Bronchus fibroblast of lung (primary cell): Measurements from ENCODE around the gene CFAP90. TPM values are rescaled to one million over a fixed set of nuclear protein-coding genes. Genes with fewer than 3 reads are reported as not detected.

Experiments
- total RNA-seq: library from RNA; depleted of rRNA; stranded (reverse); fragments of >200 nt; gene quantifications from 2 replicates; pipeline ENCODE4 v1.2.3, GENCODE V29; 2015

Gene CFAP90, protein sequence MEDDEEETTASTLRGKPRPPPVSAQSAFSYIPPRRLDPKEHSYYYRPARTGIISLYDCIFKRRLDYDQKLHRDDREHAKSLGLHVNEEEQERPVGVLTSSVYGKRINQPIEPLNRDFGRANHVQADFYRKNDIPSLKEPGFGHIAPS
- 0.30 and 0.84 TPM in 2 replicates for total RNA-seq

DNA sequence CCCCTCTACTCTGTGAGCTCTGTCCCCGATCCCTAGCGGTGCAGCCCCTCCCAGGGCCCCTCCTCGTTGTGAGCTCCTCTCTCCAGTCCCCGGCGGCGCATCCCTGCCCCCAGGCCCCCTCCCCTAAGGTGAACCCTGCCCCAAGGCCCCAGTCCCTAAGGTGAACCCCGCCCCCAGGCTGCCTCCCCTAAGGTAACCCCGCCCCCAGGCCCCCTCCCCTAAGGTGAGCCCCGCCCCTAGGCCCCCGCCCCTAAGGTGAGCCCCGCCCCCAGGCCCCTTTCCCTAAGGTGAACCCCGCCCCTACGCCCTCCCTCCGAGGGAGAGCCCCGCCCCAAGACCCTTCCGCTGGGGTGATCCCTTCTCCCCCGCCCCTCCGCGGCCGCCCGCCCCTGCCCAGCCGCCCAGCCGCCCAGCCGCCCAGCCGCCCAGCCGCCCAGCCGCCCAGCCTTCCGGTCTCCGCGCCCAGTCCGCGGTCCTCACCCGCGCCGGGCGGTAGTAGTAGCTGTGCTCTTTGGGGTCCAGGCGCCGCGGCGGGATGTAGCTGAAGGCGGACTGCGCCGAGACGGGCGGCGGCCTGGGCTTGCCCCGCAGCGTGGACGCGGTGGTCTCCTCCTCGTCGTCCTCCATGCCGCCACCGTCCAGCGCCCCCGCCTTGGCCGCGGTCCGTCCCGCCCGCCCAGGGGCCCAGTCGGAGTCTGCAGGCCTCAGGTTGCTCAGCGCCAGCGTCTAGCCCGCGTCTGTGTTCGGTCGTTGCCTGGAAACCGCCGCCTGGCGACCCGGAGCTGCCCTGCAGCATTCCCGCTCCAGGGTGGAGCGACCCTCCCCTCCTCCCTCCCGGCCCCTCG lies at the start of gene CFAP90:
TSS of gene CFAP90 (minus strand) at position 739 of the 845 bp plus-strand sequence. CDS start at position 627, 112 bp downstream.

DNA sequence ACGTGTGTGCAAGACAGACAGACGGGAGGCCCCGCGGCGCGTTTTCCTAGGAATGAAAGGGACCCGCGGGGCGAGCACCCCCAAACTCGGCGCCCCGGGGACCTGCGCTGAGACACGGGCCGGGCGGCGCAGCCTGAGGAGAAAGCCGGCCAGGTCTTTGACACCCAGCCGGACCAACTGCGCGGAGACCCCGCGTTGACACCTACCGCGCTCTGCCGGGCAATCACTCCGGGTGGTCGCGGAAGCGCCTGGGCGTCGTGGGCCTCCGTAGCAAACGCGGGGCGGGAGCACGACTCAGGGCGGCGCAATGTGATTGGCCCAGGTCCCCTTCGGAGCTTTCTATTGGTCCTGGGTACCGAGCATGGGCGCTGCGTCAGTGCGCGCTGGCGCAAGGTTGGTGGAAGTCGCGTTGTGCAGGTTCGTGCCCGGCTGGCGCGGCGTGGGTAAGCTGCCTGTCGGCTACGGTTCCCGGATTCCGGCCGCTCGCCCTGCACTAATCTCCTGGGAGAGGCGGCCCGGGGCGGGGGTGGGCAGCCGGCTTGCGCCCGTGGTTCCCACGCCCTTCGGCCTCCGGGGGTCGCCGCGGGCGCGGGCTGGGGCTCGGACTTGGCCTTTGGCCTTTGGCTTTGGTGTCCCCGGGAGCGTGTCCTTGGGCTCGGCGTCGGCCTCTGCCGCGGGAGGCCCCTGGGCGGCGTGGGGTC lies 18.0 kb upstream of the CFAP90 start, which contains the start of the genes FASTKD3 and MTRR:
TSS of gene FASTKD3 (minus strand) at position 259 of the 701 bp plus-strand sequence. CDS start 948 bp downstream, outside the sequence.
TSS of gene MTRR (plus strand) at position 376 of the 701 bp plus-strand sequence. CDS start 1,647 bp downstream, outside the sequence.

Other genes with a start within 250 kb of the CFAP90 start
- gene FASTKD3, start 17.9 kb upstream of the CFAP90 start, total RNA-seq, result 7.1 and 9.2 TPM in 2 replicates
- 16.4 and 23.9 TPM in 2 replicates for gene MTRR, start 18.0 kb upstream of the CFAP90 start, total RNA-seq